ENCODE measurements around the gene WDPCP.
"Not testable (repeated sequence)": the region's sequence is repeated elsewhere in the genome, so short reads cannot be mapped to it uniquely, and the experiment has no call there.

Gene WDPCP

GRCh38 chr2:63092401-63092800 lies 495.9 kb downstream of the WDPCP start:
- DNase-seq, result no peak

GRCh38 chr2:63086687-63087086 lies 501.6 kb downstream of the WDPCP start:
- DNase-seq, result no peak

GRCh38 chr2:63081404-63081803 lies 506.9 kb downstream of the WDPCP start:
- no peak for DNase-seq

GRCh38 chr2:63078852-63079606 lies 509.2 kb downstream of the WDPCP start:
- no peak for DNase-seq

- not testable (repeated sequence) for DNase-seq
These were observed 513.9 kb downstream of the WDPCP start for GRCh38 chr2:63074399-63074798.

GRCh38 chr2:63073994-63074393 lies 514.3 kb downstream of the WDPCP start:
- no peak for DNase-seq

- no peak for DNase-seq
These were observed 516.6 kb downstream of the WDPCP start for GRCh38 chr2:63071664-63072063.
